Endothelial cell of hepatic sinusoid (primary cell): ENCODE data around the gene NRN1L.
"Not testable (repeated sequence)": the region's sequence is repeated elsewhere in the genome, so short reads cannot be mapped to it uniquely, and the experiment has no call there.

Experiments
- in situ Hi-C: cut with HindIII; loops from 2 replicates; pipeline ENCODE4 v1.10.0; 2017; ENCODE audit warnings: low sequenced_read_pairs

Gene NRN1L

DNA sequence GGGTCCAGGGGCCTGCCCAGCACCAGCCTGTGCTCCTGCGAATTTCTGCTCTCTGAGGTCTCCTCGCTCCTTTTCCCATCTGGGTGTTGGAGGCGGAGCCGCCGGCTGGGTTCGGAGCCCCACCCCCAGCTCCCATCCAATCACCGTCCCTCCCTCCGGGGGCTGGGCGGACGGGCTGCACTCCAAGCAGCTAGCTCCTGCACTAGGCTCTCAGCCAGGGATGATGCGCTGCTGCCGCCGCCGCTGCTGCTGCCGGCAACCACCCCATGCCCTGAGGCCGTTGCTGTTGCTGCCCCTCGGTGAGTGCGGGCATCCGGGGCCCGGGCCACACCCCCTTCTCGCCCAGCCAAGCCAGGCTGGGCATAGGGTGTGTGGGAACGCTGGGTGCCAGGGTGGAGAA is at the start of gene NRN1L:
Gene NRN1L, plus strand, starts transcription at position 202 of the 400 bp plus-strand sequence. Its CDS starts 19 bp downstream, at position 221.
- in situ Hi-C loops = loop anchor here (5.0 to 25.0 kb wide), 4 partner anchors 62 to 178 kb away; partner anchors contain the start of gene GFOD2

DNA sequence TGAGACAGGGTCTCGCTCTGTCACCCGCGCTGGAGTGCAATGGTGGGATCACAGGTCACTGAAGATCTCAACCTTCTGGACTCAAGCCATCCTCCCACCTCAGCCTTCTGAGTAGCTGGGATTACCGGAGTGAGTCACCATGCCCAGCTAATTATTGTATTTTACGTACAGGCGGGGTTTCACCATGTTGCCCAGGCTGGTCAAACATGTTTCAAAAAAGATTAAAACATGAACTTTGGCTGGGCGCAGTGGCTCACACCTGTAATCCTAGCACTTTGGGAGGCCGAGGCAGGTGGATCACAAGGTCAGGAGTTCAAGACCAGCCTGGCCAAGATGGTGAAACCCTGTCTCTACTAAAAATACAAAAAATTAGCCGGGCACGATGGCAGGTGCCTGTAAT is 47.5 kb upstream of the NRN1L start:
- in situ Hi-C loops = not testable (repeated sequence)

DNA sequence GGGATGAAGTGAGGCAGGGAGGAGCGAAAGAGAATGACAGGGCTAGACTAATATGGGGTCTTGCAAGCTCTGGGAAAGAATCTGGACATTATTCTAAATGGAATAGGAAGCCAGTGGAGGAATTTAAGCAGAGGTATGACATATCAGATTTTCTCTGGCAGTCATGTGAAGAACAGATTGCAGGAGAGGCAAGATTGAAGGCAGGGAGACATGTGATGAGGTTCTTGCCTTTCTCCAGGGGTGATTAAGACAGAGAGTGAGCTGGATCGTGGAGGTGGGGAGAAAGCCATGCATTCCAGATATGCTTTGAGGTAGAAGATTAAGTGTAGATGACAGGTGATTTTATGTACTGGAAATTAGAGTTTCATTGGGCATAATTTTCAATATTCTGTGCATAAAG is 46.9 kb upstream of the NRN1L start:
- in situ Hi-C loops = no loop called here

DNA sequence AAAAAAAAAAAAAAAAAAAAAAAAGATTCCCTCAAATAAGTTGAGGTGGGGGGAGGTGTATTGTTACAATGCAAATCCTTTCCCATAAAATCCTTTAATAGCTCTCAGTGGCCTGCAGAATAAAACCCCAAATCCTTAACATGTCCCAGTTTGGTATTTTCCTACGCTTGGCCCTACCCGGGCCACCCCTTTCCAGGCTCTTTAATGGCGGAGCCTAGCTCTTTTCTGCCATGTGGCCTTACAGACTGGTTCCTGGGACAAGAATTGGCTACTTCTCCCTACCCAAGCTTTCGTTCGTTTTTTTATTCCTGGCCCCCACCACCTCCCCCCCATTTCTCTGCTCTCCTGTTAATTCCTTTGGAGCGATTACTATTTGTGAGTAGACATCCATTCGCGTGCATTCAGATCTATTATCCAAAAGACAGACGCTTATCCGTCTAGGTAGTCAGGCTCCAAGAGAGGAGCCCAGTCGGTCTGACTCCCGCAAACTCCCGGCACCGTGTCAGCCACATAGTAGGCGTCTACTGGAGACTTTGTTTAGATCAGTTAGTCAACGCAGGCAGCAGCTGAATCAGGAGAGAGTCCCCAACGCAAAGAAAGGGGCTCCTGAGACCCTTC is 43.4 kb upstream of the NRN1L start:
- in situ Hi-C loops = no loop called here

DNA sequence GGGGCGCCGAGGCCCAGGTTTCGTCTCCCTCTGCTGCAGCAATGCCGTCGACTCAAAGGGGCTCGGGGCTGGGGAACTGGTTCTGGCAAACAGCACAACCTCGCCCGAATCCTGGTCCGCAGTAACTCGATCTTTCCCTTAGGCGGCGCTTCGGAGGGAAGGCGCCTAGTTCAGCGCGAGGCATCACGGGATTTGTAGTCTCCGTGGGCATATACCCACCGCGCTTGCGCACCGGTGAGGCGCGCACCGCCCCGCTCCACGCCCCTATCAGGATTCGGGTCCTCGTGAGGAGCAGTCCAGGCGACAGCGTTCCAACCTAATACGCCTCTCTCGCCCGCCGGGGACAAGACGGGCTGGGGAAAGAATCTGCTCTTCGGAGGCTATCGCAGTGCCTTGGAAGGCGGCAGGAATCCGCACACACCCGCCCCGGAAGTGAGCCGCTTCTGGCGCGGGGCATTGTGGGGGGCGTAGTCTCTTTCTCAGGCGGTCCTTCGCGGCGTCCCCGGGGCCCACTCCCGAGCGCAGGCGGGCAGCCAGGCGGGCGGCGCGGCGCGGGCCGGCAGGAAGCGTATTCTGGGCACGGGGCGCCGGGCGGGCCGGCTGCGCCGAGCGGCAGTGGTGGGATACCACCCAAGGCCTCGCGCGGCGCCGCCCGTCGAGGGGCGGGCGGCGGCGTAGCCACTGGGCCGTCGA is 42.7 kb upstream of the NRN1L start, which contains the start of gene THAP11:
Gene THAP11, plus strand, starts transcription at position 505 of the 693 bp plus-strand sequence. CDS start 235 bp downstream, outside the sequence.
- in situ Hi-C loops = no loop called here

DNA sequence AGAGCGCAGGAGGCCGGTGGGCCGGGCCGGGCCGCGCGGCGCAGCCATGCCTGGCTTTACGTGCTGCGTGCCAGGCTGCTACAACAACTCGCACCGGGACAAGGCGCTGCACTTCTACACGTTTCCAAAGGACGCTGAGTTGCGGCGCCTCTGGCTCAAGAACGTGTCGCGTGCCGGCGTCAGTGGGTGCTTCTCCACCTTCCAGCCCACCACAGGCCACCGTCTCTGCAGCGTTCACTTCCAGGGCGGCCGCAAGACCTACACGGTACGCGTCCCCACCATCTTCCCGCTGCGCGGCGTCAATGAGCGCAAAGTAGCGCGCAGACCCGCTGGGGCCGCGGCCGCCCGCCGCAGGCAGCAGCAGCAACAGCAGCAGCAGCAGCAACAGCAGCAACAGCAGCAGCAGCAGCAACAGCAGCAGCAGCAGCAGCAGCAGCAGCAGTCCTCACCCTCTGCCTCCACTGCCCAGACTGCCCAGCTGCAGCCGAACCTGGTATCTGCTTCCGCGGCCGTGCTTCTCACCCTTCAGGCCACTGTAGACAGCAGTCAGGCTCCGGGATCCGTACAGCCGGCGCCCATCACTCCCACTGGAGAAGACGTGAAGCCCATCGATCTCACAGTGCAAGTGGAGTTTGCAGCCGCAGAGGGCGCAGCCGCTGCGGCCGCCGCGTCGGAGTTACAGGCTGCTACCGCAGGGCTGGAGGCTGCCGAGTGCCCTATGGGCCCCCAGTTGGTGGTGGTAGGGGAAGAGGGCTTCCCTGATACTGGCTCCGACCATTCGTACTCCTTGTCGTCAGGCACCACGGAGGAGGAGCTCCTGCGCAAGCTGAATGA is 42.0 kb upstream of the NRN1L start:
- in situ Hi-C loops = no loop called here

DNA sequence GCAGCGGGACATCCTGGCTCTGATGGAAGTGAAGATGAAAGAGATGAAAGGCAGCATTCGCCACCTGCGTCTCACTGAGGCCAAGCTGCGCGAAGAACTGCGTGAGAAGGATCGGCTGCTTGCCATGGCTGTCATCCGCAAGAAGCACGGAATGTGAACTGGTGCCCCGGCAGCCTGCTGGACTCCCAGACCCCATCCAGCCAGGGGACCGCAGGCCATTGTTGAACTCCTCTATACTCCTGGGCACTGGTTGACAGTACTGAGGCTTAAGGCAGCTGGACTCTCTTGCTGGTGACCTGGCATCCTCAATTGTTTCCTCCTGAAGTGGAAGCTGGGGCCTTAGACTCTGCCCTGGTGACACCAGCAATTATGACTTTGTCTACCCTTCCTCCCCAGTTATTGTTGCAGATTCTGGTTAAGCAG is 41.3 kb upstream of the NRN1L start:
- in situ Hi-C loops = no loop called here

DNA sequence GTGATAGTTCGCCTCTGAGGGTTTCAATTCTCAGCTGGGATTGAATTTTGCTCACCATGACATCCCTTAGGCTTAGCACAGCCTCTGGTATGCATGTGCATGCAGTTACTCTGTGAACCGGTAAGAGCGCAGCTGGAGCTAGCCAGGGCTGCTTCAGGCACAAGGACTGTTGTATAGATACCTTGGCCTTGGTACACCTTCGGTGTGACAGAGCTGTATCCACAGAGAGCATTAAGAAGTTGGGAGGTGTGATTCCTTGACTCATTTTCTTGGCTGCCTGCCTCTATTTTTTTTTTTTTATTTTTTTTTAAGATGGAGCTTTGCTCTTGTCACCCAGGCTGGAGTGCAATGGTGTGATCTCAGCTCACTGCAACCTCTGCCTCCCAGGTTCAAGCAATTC is 40.2 kb upstream of the NRN1L start:
- in situ Hi-C loops = no loop called here

DNA sequence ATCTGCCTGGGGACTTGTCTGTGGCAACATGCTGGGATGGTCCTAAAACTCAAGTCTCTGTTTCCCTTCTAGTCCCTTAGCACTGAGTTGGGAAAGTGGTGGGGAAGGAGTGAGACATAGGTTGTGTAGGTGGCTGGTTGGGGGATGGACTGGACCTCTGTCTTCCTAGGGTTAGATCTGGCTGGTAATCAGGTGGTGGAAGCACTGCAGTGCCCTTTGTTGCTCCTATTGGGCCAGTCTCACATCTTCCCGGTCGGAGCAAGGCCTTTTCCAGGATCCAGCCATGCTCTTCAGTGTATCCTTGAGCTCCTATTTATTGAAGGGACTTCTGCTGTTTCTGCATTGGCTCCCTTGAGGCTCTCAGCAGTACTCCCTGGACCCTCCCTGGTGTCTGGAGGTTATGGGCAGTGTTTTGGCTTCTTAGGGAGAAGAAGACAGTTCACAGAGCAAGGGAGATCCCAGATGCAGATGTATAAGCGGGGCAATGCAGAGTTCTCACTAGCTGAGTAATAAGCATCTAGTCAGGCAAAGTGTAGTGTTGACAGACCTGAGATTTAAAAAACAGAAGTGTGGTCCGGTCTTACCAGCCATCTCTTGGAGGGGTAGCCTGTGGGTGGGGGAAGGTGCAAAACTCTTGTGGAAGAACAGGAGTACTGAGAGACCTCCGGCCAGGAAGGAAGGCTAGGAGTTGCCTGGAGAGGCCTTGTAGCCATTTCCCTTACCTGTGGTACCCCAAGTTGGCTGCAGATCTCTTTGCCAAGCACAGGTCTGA is 39.2 kb upstream of the NRN1L start:
- in situ Hi-C loops = no loop called here

DNA sequence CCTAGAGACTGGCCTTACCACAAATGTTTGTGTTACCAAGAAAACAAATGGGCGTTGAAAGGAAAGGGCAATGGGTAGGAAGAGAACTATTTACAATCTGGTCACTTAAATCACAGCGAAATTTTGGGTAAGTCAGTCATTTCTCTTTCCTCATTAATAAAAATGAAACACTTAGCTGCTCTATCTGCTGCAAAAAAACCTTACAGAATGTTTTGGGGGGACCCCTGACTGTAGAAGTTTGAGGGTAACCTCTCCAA is 38.7 kb upstream of the NRN1L start:
- in situ Hi-C loops = no loop called here

DNA sequence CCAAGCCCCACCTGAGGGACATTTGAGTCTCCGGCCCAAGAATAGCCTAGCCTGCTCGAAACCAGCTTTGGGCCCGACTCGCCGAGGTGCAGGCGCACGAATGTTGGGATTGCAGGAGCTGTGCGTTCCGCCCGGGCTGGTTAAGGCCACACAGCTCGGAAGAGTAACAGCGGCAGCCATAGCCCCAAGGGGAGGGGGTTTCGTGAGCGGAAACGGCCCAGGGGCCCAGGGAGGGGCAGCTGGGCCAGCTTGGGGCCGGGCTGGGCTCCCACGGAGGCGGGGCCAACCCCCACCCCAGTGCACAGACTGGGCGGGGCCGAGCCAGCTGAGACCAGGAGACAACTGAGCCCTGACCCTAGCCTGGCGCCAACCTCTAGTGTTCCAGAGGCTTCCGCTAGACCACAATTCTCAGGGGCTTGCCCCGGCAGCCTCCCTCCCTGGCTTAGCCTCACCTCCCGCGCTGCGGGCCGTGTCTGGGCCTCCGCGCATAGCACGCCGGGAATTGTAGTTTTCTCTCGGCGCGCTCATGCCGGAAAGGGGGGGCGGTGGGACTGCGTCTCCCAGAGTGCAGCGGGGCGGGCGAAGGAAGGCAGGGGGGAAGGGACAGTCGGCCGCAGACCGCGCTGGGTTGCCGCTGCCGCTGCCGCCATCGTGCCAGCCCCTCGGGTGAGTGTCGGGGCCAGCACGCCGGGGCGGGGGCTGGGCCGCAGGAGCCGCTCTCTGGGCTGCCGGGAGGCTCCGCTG is 38.2 kb upstream of the NRN1L start, which contains the start of gene NUTF2:
Gene NUTF2, plus strand, starts transcription at position 614 of the 744 bp plus-strand sequence. CDS start 18,198 bp downstream, outside the sequence.
- in situ Hi-C loops = no loop called here

DNA sequence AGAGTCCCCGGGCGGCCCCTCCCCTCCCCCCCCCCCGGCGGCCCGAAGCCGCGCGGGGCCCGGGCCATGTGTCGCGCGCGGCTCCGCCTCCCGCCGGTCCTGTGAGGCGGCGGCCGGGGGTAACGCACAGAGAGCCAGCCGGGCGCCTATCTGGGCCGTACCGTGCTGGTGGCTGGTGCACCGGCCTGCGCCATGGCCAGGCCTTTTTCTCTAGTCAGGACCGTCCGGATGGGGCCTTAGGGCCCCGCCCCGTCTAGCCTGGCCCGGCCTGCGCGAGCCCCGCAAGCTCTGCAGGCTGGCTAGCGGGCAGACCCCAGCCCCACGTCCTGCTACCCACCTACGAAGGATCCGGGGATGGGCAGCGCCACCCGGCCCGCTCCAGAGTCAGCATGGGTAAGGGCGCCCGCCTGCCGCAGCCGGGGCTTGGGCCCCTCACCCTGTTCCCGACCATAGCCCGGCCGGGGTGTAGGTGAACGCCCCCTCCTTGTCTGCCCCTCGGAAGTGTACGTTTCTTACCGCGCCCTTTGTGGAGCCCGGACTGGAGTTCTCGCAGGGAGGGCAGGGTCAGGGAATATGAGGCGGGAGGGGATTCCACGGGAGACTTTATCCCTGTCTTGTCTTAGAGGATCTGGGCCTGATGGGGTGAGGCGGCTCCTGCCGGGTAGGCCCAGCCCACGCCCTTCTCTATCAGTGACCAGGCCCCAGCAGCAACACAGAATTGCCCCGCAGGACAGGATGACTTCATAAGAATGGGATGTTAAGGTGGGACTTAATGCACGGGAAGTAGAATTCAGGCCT is 37.4 kb upstream of the NRN1L start, which contains the start of gene CENPT:
Gene CENPT, minus strand, starts transcription at position 630 of the 798 bp plus-strand sequence. CDS start 13,834 bp downstream, outside the sequence.
- in situ Hi-C loops = no loop called here

DNA sequence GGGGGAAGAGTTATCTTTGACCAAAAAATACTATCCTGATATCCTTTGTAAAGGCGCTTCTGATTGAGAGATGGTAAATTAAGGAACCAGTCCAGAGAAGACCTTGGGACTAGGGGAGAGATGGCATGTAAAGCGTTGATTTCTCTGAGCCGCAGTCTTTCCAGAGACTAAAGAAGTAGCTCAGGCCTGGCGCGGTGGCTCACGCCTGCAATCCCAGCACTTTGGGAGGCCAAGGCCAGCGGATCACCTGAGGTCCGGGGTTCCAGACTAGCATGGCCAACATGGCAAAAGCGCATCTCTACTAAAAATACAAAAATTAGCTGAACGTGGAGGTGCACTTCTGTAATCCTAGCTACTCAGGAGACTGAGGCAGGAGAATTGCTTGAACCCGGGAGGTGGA is 36.6 kb upstream of the NRN1L start:
- in situ Hi-C loops = no loop called here

DNA sequence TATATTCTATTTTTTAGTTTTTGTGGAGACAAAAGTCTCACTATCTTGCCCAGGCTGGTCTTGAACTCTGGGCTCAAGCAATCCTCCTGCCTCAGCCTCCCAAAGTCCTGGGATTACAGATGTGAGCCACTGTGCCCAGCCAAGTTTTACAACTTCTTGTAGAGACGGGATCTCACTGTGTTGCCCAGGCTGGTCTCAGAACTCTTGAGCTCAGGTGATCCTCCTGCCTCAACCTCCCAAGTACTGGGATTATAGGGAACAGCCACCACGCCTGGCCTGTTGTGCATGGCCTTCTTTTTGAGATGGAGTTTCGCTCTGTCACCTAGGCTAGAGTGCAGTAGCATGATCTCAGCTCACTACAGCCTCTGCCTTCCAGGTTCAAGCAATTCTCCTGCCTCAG is 31.0 kb upstream of the NRN1L start:
- in situ Hi-C loops = no loop called here

DNA sequence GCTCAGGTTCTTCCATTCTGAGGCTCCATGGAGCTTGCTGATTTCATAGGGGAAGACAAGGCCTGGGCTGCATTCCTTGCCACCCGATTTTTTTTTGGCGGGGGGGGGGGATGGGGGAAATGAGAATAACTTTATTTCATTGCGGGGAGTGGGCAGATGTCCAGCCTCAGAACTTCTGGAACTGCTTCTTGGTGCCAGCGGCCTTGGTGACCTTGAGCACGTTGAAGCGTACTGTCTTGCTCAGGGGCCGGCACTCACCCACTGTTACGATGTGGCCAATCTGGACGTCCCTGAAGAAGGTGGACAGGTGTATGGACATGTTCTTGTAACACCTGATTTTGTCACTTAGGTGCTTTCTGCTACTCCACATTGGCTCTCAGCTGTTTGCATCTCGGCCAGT is 28.9 kb upstream of the NRN1L start:
- in situ Hi-C loops = no loop called here

DNA sequence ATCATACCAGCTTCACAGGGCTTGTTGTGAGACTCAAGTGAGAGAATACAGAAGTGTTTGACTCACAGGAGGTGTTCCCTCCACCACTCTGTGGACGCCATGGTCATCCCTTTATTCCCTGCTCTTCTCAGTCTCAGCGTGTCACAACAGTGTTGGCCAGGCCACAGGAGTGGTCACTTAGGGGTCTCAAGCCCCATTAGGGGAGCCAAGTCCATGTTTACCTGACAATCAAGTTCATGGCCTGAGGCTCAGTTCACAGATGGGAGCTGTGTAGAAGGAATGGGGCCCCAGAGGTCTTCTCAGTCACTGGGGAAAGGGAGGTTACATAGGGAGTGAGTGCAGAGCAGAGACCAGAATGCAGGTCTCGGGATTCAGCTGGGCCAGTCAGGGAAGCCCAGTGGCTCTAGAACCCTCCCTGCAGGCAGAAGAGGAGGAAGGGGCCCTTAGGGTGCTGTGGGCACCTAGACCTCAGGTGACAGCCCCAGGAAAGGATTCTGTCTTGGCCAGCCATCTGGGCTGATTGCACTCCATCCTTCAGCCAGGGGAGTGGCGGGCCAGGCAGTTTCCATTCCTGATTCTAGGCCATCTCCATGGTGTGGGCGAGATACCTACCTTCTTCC is 27.6 kb upstream of the NRN1L start:
- in situ Hi-C loops = no loop called here

DNA sequence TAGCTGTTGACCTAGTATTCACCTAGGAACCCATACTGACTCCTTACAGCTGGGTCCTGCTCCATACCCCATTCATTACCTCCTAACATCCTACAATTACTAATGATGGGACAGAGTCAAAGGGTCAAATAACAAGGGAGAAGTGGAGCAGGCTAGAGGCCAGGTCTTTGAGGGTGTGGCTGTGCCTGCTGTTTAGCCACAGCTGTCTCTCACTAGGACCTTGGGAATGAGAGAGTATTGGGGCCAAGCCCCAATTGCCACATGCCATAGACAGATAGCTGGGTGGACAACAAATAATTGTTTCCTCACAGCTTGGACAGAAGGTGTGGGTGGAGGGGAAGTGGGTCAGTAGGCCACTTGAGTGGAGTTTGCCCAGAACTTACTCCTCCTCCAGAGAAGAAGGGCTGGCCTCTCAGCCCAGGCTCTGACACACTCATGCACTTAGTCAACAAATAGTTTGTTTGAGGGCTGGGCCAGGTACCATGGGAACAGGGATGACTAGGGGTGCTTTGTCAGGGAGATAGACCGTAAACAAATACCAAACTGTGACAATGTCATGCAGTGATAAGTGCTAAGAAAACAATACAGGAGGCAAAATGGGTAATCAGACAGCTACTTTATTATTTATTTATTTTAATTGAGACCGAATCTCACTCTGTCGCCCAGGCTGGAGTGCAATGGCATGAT is 27.0 kb upstream of the NRN1L start:
- in situ Hi-C loops = no loop called here

DNA sequence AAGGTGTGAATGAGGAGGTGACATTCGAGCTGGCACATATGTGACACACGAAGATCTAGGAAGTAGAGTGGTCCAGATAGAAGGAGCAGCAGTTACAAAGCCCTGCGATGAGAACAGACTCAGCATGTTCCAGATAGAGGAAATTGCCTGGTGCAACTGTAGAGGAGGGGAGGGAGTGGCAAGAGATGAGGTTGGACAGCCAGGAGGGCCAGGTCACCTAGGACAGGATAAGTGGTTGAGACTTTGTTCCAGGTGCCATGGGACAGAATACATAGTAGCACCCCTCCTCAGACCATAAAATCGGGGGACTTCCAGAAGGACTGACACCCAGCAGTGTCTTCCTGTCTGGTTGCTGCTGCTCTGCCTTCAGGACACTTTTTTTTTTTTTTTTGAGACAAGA is 26.2 kb upstream of the NRN1L start:
- in situ Hi-C loops = no loop called here
